ENCODE measurements around the gene MILR1.
A peak's percentile ranks its signal among the peaks of the same experiment; 100 is the strongest.
"Not testable (repeated sequence)": the region's sequence is repeated elsewhere in the genome, so short reads cannot be mapped to it uniquely, and the experiment has no call there.

MILR1 gene

GRCh38 chr17:64472564-64472963, 23.6 kb downstream of the MILR1 start:
- no peak for DNase-seq (ENCODE audit: low spot score)

GRCh38 chr17:64477849-64478248, 28.9 kb downstream of the MILR1 start:
- no peak for DNase-seq (ENCODE audit: low spot score)

DNA sequence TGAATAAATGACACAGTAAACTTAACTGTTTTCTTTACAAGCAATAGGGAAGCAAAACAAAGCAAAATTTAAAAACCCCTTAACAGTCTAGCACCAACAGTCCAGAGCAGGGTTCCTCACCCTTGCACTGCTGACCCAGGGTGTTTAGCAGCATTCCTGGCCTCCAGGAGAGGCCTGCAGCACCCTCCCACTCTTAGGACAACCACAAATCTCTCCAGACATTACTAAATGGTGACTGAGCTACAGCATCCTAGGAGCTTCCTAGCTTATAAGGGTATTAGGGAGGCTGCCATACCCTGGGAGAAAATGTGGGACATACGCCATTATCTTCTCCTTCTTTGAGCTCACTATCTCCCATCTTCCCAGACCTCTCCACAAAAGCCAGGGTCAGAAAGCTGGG, 32.0 kb downstream of the MILR1 start:
- no peak for DNase-seq (ENCODE audit: low spot score)

DNA sequence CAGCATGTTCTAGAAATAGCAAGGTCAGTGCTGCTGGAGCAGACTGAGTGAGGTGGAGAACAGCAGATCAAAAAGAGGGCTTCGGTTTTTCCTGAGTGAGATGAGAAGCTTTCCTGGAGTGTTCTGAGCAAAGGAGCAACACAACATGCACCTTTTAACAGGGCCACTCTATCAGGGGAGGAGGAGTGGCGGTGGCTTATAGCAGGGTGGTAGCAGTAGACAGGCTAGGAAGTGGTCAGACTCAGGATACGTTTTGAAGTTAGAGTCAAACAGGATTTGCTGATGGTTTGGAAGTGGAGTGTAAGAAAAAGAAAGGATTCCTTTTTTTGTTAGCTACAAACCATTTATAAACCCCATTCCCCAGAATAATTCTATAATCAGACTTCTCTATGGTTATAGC, 35.5 kb downstream of the MILR1 start:
- DNase-seq (ENCODE audit: low spot score): no peak

- DNase-seq (ENCODE audit: low spot score): no peak
Observed at GRCh38 chr17:64488301-64488700, 39.4 kb downstream of the MILR1 start.

GRCh38 chr17:64491034-64491860, 42.3 kb downstream of the MILR1 start:
- DNase-seq (ENCODE audit: low spot score): no peak

DNA sequence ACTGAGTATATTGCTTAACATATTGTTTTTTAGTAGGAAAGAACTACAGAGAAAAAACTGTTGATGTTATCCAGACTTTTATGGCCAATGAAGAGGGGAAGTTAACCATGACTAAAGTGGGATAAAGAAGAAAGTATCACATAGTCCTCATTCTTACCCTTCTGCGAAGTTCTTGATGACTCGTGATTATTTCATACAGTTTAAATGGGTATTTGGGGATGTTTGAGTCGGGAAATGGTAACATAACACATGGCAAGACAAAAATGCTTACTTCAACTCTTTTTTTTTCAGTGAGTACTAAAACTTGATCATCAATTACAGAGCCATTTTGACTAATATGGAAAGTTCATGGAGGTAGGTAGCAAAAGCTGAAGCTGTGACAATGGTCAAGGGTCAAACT, 43.1 kb downstream of the MILR1 start:
- DNase-seq (ENCODE audit: low spot score): no peak

DNA sequence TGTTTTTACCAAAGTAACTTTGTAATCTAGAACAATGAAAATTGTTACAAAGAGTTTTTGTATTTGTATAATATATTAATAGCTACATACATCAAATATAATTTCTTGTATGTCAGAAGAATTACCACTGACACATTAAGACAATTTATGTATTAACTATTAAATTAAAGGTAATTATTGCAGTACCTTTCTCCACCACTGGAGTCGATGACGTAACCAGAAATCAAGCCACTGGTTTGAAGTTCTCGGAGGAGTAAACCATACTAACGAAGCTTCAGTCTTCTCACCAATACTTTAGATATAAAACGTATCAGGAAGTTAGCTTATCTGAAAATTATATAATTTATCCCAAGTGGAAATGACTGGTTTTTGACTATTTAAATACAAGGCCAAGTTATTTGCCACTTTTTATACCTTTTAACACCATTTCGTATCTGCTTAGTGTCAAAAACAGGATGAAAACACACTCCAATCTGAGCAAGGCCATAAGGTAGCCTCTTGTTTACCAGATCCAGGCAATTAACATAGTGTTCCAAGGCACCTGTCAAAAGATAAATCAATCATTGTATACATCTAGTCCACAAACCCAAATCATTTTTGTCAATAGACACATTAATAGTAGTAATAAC, 43.7 kb downstream of the MILR1 start:
- no peak for DNase-seq (ENCODE audit: low spot score)

DNA sequence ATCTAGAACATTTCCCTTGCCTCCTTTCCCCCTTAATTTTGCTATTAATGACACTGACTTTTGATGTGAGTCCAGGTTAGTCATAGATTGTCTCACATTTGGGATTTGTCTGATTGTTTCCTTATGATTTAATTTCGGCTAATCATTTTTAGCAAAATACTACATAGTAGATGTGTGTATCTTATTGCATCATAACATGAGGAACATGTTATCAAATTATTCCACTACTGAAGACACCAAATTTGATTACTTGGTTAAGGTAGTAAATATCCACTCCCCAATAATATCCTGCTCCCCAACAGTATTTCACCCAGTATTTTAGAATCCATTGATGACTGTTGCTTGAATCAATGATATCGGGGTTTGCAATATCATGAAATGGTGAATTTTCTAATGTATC, 45.2 kb downstream of the MILR1 start:
- no peak for DNase-seq (ENCODE audit: low spot score)

- not testable (repeated sequence) for DNase-seq (ENCODE audit: low spot score)
Observed at GRCh38 chr17:64495300-64495699, 46.4 kb downstream of the MILR1 start.

DNA sequence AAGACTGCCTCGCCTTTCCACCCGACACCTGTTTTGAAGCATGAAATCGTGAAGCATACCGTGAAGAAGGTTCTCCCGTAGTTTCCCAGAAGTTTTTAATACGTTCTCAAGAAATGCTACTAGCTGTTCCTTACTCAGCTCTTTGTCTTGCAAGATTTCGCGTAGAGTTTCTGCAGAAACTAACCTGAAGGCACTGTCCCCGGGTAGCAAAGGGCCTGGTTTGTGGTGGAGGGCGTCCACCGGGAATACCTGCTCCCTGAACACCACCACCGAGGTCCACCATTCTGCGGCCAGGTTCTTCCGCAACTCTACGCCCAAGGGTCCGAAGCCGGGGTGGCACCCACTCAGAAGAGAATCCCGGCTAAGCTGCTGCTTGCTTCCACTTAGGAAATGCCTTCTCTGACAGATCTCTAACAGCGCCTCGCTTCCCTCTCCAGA, 47.5 kb downstream of the MILR1 start:
- DNase-seq (ENCODE audit: low spot score): no peak

GRCh38 chr17:64496786-64497564, 48.1 kb downstream of the MILR1 start, which contains the start of gene POLG2:
POLG2 (minus strand) TSS chr17:64497054; CDS start chr17:64496968, 86 bp downstream.
- peak; percentile 86 for DNase-seq (ENCODE audit: low spot score)

DNA sequence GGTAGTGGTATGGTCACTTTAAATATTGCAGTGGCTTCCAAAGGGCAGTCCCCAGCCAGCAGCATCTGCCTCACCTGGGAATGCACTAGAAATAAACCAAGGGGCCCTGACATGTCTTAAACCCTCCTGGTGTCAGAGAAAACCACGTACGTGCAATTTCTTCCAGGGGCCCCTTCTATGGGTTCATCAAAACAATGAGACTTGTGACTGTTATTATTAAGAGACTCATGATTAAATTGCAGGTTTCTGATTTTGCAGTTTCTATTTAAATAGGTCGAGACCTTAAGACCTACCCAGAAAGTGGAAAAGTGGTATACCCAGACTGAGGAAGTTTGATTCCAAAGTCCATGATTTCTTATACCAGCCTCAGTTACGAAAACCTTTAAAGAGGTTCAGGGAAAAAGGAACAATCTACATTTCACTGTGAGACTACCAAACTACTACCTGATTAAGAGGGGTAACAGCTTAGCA, 48.7 kb downstream of the MILR1 start:
- no peak for DNase-seq (ENCODE audit: low spot score)

GRCh38 chr17:64498308-64499203, 49.6 kb downstream of the MILR1 start:
- DNase-seq (ENCODE audit: low spot score): no peak

DNA sequence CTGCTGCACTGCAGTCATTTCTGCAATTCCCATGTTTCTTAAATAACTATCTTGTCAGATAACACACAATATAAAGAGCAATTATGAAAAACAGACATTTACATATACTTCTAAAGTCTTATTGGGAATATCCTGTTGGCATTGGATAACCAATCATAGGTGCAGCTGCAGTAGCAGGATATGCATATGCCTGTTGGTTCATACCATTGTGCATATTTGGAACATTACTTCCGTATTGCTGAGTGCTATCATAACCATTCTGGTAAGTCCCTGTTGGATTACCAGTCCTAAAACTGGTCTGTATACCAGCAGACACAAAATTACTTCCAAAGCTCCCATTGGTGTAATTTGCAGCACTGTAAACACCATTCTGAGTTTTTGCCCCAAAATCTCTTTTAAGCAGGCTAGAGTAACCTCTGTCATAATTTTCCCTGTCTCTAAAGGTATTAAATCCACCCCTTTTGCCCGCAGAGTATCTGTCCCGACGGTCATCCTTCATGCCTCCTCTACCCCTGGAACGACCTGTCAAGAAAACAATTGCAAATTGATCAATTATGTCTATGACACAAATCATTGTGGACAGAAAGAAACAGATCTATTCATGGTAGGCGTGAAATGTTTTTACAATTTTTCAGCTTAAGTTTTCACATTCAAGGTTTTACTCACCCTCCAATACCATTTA, 51.0 kb downstream of the MILR1 start:
- no peak for DNase-seq (ENCODE audit: low spot score)

GRCh38 chr17:64500487-64500859, 51.6 kb downstream of the MILR1 start:
- no peak for DNase-seq (ENCODE audit: low spot score)

DNA sequence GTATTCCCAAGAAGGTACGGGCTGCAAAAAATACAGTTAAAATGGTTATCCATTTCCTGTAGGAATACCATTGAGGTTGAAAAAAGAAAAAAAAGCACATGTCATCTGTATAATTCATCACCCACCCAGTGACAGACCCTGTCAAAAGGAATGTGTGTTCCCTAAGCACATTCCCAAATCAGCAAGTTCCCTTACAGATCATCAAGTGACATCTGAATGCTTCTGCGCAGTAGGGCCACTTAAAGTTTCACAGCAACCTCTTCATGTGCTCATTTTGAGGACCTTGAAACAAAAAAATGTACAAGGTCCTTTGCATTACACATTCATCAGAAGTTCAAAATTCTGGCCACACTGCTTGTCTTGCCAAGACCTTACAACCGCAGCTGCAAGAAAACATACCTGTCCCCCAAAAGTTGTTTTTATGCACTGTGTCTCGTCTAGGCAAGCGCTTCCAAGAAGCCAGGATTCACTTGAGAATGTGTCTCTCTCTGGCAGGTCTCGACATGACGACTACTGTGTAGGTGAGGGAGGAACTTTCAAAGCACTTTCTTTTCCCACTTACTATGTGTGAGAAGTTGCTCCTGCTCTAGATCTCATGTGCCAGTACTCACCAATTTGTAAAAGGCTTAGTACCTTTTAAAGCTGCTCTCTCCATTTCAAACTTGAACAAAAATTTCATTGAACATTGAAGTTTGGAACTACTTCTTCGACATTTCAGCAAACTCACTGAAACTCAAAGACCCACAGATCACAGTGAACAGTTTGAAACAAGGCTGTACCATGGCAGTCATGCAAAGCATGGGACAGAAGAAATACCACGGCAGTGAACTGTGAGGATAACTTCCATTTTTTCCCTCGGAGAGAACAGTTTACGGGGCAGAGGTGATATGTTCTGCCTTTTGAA, 52.2 kb downstream of the MILR1 start:
- DNase-seq (ENCODE audit: low spot score): no peak

DNA sequence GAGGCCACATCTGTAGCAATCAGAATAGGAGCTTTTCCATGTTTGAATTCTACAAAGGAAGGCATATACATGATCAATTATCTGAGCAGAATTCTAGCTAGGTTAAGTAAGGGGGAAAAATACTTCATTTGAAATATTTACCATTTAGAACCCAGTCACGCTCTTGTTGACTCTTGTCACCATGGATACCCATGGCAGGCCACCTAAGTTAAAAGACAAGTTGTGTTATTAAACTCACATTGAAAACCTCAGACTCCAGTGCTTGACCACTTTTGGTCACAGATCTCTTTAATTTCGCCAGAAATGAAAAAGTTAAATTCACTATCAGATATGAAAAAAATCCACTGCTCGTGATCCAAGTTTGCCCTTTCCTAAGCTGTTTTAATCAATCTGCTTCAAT, 53.1 kb downstream of the MILR1 start:
- DNase-seq (ENCODE audit: low spot score): no peak

DNA sequence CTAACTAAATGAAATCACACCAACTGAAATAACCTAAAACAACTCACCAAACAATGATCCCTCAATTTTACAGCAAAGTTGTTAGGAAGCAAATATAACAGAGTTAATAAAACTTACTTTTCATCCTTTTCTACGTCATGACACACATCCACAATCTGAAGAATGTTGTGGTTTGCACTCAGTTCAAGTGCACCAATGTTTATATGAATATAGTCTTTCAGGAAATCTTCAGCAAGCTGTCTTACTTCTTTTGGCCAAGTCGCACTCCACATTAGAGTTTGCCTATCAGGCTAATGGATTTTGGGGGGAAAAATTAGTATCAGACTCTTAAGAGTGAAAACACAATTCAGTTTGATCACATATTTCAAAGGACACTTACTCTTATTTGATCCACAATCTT, 53.9 kb downstream of the MILR1 start:
- no peak for DNase-seq (ENCODE audit: low spot score)

DNA sequence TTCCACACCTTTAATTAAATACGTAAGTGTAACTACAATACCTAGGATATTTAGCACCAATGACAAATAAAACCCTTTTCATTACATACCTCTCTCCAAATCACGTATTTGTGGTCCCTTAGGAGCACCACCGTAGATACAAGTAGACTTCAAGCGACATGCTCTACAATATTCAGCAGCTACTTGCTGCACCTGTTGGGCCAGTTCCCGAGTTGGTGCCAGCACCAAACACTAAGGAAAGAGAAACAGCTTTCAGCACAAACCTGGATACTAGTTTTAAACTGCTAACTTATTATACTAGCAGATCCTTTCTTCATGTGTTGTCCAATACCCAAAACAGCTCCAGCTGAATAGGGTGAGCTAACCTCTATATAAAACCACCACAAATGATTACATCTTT, 54.4 kb downstream of the MILR1 start:
- no peak for DNase-seq (ENCODE audit: low spot score)
